Spinal cord (tissue), 10 donors: ENCODE data around the gene RNF149. TPM values are rescaled to one million over a fixed set of nuclear protein-coding genes. Genes with fewer than 3 reads are reported as not detected.
"Not testable (repeated sequence)": the region's sequence is repeated elsewhere in the genome, so short reads cannot be mapped to it uniquely, and the experiment has no call there.

Experiments used
- DNase-seq, 6 donors: peaks; one replicate each; pipeline versions ENCODE4 v3.0.0 to v3.0.0-alpha.2; 2013 to 2015; ENCODE audit warnings: low spot score in 6 of 6, low read depth in 4 of 6
- H3K27ac ChIP-seq: one replicate; pipeline ENCODE4 v1.5.1; 2013; ENCODE audit warnings: low read depth, low read length, control low read depth
- H3K27me3 ChIP-seq: one replicate; pipeline ENCODE4 v1.6.1; 2013; ENCODE audit warnings: low read length; ENCODE audit not compliant: control insufficient read depth, insufficient read depth
- H3K36me3 ChIP-seq: one replicate; pipeline ENCODE4 v1.6.1; 2013; ENCODE audit warnings: low read length; ENCODE audit not compliant: control insufficient read depth, insufficient read depth
- H3K4me1 ChIP-seq: one replicate; pipeline ENCODE4 v1.6.1; 2013; ENCODE audit warnings: low read length; ENCODE audit not compliant: control insufficient read depth, insufficient read depth
- H3K4me3 ChIP-seq: one replicate; pipeline ENCODE4 v1.5.1; 2013; ENCODE audit warnings: low read depth, low read length, control low read depth
- H3K9me3 ChIP-seq: one replicate; pipeline ENCODE4 v1.6.1; 2013; ENCODE audit warnings: low read length; ENCODE audit not compliant: control insufficient read depth, insufficient read depth
- WGBS: methylation state at CpG from one replicate; pipeline ENCODE4 v1.1.5; 2013; ENCODE audit warnings: missing lambda C conversion rate; ENCODE audit not compliant: insufficient coverage; 5-methylcytosine and 5-hydroxymethylcytosine counted together
- polyA plus RNA-seq, 2 donors: library from polyadenylated mRNA; unstranded; fragments of 120-200 nt; gene quantifications; one replicate each; pipeline ENCODE4 v1.2.1, GENCODE V29; 2013; ENCODE audit not compliant: insufficient read length in 2 of 2
- total RNA-seq, 2 donors: library from RNA; depleted of rRNA in 1 of 2; stranded (reverse); fragments of 120-200 nt in 1 of 2; fragments of >200 nt in 1 of 2; gene quantifications; one replicate each; pipeline versions ENCODE4 v1.2.3 to v1.2.4, GENCODE V29; 2013 to 2014
- donor health status: healthy.

Gene RNF149
- total and polyA plus RNA-seq, 4 donors, result 31.8 to 55.8 (median 39.7) TPM

DNA sequence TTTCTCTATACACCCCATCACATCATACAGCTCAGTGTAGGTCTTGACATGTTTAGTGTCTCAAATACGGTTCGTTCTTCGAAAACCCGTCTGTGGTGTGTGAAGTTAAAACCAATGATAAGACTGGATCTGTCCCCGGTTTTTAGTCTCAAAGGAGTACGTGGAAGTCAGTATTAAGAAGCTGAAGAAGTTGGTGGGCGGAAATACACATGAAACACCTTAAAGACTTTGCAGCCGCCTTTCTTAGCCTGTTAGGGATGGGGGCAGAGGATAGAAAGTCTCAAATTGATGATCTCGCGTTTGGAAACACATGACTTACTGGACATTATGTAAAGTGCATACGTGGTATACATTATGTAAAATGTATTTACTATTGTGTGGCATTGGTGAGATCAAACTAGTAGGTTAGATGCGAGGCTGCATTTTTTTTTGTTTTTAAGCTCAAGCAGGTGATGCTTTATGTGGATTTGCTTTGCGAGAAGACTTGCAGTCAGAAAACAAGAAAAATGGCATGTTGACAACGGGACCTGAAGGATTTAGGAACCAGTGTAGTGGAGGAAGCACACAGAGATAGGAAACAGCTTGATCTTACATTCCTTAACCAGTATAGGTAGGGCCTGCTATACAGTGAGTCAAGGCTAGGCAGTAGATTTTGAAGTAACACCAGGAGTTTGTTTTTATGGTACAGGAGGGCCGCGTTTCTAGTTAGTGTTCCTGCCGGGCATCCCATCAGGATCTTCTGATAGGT, 54.6 kb downstream of the RNF149 start:
- peak in 1 of 6 donors; percentile 4 for DNase-seq
- no peak overlapping the region for H3K27ac ChIP-seq
- WGBS, result 35% methylated on average over 10 of the region's 17 CpGs
- peaks cover 15% of the 10 kb centered on the region for H3K4me1 ChIP-seq
- H3K27me3 ChIP-seq, result no peaks in the 10 kb centered on the region
- H3K36me3 ChIP-seq, result peaks cover 9% of the 10 kb centered on the region
- no peaks in the 10 kb centered on the region for H3K9me3 ChIP-seq
- H3K4me3 ChIP-seq, result peak overlapping the region; percentile 79

DNA sequence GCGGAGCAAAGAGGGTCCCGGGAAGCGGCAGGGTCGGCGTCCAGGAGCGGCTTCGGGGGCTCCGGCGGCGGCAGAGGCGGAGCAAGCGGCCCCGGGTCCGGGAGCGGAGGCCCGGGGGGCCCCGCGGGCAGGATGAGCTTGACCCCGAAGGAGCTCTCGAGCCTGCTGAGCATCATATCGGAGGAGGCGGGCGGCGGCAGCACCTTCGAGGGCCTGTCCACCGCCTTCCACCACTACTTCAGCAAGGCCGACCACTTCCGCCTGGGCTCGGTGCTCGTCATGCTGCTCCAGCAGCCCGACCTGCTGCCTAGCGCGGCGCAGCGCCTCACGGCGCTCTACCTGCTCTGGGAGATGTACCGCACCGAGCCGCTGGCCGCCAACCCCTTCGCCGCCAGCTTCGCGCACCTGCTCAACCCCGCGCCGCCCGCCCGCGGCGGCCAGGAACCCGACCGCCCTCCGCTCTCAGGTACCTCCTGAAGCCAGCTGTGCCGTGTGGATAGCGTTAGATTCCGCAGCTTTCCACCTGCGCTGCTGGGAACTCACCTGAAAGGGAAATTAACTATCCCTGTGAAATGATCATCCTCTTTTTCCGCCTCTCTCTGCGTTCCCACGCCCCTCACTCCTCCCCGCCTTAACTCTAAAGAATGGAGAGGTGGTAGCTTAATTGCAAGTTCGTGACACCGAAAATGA, 55.3 kb downstream of the RNF149 start:
- Histone ChIP-seq H3K4me1 (peaks cover 15% of the 10 kb centered on the region), H3K27me3 (no peaks in the 10 kb centered on the region), H3K27ac (peak overlapping the region; percentile 15), H3K4me3 (peak overlapping the region; percentile 79), H3K36me3 (peaks cover 4% of the 10 kb centered on the region), H3K9me3 (no peaks in the 10 kb centered on the region)
- peak in 3 of 6 donors; percentile 15 to 72 (median 25) for DNase-seq
- WGBS, result under 1% methylated on average over 59 of the region's 65 CpGs

DNA sequence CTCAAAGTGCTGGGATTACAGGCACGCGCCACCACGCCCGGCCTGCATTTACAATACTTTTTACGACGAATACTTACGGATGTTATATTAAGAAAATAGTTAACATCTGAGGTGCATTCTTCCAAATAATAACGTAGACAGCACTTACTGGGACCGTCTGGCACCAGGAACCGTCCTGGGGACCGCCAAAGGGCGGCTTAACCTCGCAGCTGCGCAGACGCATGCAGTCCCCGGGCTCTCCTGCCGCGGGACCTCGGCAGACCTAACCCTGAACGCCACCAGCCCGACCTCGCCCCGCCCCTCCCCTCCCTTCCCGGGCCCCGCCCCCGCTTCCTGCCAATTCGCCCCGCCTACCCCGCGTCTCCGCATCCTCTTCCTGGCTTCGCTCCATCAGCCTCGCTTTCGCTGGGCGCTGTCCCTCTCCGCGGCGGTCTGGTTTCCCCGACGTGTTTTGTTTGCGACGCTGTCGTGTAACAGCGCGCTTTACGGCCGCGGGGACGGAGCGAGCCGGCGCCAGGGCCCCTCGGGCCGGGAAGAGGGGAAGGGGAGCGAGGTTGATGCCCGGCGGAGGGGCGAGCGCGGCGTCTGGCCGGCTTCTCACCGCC, 56.0 kb downstream of the RNF149 start, which contains the start of gene CNOT11:
CNOT11 (plus strand) TSS at position 479 of the 605 bp plus-strand sequence; CDS start at position 558, 79 bp downstream.
- H3K27me3 ChIP-seq, result no peaks in the 10 kb centered on the region
- under 1% methylated on average over 51 of the region's 63 CpGs for WGBS
- DNase-seq, result peak; percentile 94 to 100 (median 98)

DNA sequence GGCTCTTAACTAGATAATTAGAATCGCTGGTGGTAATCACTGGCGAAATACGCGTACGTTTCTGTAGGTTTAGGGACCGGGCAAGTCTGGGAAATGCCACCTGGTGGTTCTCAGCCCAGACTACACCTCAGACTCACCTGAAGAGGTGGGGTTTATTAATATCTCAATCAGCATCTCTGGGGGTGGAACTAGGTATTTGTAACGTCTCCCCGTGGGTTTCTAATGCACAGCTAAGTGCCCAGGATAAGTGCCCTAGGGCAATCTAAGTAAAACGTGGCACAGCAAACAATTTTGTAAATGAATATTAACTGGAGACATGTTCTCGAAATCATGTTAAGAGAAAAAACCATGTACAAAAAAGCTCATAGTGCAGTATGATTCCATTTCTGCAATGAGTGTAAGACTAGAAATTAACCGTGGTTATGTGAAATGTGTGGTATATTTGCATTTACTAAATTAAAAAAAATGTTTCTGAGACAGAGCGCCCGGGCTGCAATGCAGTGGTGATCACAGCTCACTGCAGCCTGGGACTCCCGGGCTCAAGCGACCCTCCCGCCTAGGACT, 56.6 kb downstream of the RNF149 start:
- 36% methylated on average over 11 of the region's 16 CpGs for WGBS
- Histone ChIP-seq H3K4me1 (peaks cover 15% of the 10 kb centered on the region), H3K9me3 (no peaks in the 10 kb centered on the region), H3K36me3 (peaks cover 4% of the 10 kb centered on the region), H3K27ac (peak overlapping the region; percentile 88), H3K27me3 (no peaks in the 10 kb centered on the region), H3K4me3 (peak overlapping the region; percentile 79)
- peak in 2 of 6 donors; percentile 9 to 79 for DNase-seq

More for the DNA sequence above, 56.0 kb downstream of the RNF149 start, which contains the start of gene CNOT11:
- peaks cover 4% of the 10 kb centered on the region for H3K36me3 ChIP-seq
- peaks cover 15% of the 10 kb centered on the region for H3K4me1 ChIP-seq
- H3K4me3 ChIP-seq, result peak within 1 kb of the TSS; percentile 79
- peak within 1 kb of the TSS; percentile 88 for H3K27ac ChIP-seq
- H3K9me3 ChIP-seq, result no peaks in the 10 kb centered on the region

DNA sequence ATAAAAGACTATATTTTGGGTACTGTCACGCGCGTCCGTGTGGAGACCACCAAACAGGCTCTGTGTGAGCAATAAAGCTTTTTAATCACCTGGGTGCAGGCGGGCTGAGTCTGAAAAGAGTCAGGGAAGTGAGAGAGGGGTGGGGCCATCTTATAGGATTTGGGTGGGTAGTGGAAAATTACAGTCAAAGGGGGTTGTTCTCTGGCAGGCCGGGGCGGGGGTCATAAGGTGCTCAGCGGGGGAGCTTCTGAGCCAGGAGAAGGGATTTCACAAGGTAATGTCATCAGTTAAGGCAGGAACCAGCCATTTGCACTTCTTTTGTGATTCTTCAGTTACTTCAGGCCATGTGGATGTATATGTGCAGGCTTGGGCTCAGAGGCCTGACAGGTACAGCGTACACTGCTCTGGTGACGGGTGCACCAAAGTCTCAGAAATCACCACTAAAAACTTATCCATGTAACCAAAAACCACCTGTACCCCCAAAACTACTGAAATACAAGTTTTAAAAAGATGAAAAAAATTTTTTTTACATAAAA, 57.2 kb downstream of the RNF149 start:
- H3K4me3 ChIP-seq, H3K36me3 ChIP-seq, H3K27ac ChIP-seq, DNase-seq, H3K9me3 ChIP-seq, H3K27me3 ChIP-seq: not testable (repeated sequence)
- 73% methylated on average over 7 of the region's 10 CpGs for WGBS
- H3K4me1 ChIP-seq, result peaks cover 15% of the 10 kb centered on the region

DNA sequence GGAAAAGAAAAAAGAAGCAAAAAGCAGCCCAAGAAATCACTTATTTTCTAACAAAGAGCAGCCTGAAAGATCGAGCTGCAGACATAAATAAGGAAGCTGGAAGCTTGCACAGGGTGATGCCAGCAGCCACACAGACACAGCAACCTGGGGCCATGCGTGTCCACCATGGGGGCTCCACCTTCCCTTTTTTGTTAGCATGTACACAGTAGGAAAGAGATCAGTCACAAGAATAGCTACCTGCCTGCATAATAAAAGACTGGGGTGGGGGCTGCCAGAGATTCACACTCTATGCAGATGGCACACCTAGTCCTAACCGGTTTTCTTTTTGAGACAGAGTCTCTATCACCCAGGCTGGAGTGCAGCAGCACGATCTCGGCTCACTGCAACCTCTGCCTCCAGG, 58.7 kb downstream of the RNF149 start:
- Histone ChIP-seq H3K36me3 (no peaks in the 10 kb centered on the region), H3K27me3 (no peaks in the 10 kb centered on the region), H3K4me3 (no peak overlapping the region), H3K4me1 (peaks cover 11% of the 10 kb centered on the region), H3K9me3 (no peaks in the 10 kb centered on the region), H3K27ac (no peak overlapping the region)
- 61% methylated on average over 4 of the region's 5 CpGs for WGBS
- no peak for DNase-seq

DNA sequence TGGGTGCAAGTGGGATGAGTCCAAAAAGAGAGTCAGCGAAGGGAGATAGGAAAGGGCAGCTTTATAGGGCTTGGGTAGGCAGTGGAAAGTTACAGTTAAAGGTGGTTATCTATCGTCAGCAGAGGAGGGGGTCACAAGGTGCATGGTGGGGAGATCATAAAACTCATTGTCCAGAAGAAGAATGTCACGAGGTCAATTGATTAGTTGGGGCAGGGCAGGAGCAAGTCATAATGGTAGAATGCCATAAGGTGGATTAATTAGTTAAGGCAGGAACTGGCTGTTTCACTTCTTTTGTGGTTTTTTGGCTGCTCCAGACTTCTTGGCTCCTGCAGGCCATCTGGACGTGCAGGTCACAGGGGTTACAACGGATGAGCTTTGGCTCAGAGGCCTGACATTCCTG, 59.7 kb downstream of the RNF149 start:
- H3K36me3 ChIP-seq, H3K27ac ChIP-seq, H3K27me3 ChIP-seq, DNase-seq, H3K4me3 ChIP-seq, H3K4me1 ChIP-seq, H3K9me3 ChIP-seq: not testable (repeated sequence)
- 80% methylated on average over 3 of the region's 5 CpGs for WGBS

DNA sequence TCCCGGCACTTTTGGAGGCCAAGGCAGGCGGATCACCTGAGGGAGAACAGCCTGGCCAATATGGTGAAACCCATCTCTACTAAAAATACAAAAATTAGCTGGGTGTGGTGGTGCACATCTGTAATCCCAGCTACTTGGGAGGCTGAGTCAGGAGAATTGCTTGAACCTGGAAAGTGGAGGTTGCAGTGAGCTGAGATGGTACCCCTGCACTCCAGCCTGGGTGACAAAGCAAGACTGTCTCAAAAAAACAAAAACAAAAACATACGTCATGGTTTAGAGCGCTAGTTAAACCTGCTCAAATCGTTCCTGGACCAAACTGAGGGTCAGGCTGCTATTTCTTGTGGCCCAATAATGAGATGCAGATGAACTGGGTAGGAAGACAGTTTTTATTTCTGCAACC, 63.0 kb downstream of the RNF149 start:
- WGBS, result 90% methylated on average over 2 of the region's 5 CpGs
- DNase-seq, H3K27ac ChIP-seq, H3K4me3 ChIP-seq, H3K36me3 ChIP-seq, H3K9me3 ChIP-seq, H3K4me1 ChIP-seq, H3K27me3 ChIP-seq: not testable (repeated sequence)

DNA sequence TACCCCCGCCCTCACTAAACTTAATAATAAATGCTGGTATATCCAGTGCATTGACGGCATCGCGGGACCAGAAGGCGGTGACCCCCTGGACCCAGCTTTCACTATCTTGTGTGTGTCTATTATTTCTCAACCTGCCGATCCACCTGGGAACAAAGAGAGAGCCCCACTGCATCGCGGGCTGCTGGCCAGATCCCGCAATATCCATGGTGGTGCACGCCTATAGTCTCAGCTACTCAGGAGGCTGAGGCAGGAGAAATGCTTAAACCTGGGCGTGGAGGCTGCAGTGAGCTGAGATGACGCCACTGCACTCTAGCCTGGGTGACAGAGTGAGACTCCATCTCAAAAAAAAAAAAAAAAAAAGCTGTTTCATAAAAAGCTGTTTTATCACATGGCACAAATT, 63.6 kb downstream of the RNF149 start:
- not testable (repeated sequence) for H3K36me3 ChIP-seq, DNase-seq, H3K4me3 ChIP-seq, H3K4me1 ChIP-seq, H3K9me3 ChIP-seq, H3K27me3 ChIP-seq, H3K27ac ChIP-seq
- WGBS, result 92% methylated on average over 7 of the region's 12 CpGs
